ENCODE results near the gene DCTPP1. TPM values are rescaled to one million over a fixed set of nuclear protein-coding genes. Genes with fewer than 3 reads are reported as not detected.
A peak's percentile ranks its signal among the peaks of the same experiment; 100 is the strongest.
"Not testable (repeated sequence)": the region's sequence is repeated elsewhere in the genome, so short reads cannot be mapped to it uniquely, and the experiment has no call there.

DCTPP1 gene
- total RNA-seq (2014; rRNA removed; shearing (Covaris generic)) (20.2 and 24.3 TPM in 2 replicates), polyA plus RNA-seq (2016; fragmentation: Nextera tagmentation; extraction: Ambion mirVana) (45.7 and 47.3 TPM in 2 replicates)

DNA sequence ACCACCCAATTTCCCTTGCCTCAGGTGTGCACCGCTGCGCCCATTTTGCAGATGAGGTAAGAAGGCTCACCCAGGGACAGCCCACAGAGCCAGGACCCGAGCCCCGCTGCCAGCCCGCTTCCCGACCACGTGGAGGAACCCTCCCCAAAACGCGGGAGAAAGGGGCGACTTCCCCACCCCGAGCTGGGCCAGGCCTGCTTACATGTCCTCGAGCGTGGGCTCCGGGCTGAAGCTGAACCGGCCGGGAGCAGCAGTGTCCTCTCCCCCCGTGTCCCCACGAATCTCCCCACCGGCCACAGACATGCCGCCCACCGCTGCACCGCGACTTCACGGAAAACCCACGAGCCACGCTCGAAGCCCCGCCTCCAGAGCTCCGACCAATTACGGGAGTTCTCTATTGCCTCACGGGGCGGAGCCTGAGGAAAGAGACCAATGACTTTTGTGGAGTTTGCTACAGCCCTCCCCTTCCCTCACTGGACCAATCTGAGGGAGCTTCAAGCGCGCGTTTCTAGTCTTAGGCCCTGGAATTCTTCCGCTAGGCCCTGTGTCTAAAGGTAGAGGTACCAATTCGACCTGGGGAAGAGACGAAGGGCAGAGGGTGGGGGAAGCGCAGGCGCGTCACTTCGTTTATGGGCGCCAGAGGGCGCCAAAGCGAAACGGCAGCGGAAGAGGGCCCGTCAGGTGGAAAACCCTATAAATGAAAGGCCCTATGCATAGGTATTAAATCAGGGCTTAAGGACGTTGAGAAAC lies at the start of gene DCTPP1:
Gene DCTPP1 (minus strand): TSS at position 353 of the 750 bp plus-strand sequence. CDS start 50 bp downstream, at position 303.
- Histone ChIP-seq H3K9ac (peak within 1 kb of the TSS; percentile 70), H3K9me2 (ENCODE audit: insufficient read depth) (no peaks in the 10 kb centered on the region), H3K4me2 (ENCODE audit: unreplicated experiment) (peak within 1 kb of the TSS; percentile 85), H3F3A (ENCODE audit: insufficient read depth) (no peaks in the 10 kb centered on the region), H3K36me3 (ENCODE audit: low read depth) (no peaks in the 10 kb centered on the region), H3K4me1 (ENCODE audit: insufficient read depth) (0 out of 2 replicates have a peak, but pooled peaks cover 6% of the 10 kb centered on the region), H3K27ac (peak within 1 kb of the TSS; percentile 16), H2AFZ (peak within 1 kb of the TSS; percentile 93), H3K27me3 (replicated peaks; ENCODE audit: insufficient read depth) (no peaks in the 10 kb centered on the region), H3K79me2 (ENCODE audit: insufficient read depth) (peaks cover 15% of the 10 kb centered on the region; the same call in 1 of the 2 replicates), H3K9me3 (ENCODE audit: low read depth) (no peaks in the 10 kb centered on the region), H3K4me3 (peak within 1 kb of the TSS; percentile 84), H4K20me1 (ENCODE audit: insufficient read depth) (no peaks in the 10 kb centered on the region)
- WGBS, 2 experiments (ENCODE audit: low coverage in 1 of 2, low lambda C conversion rate in 2 of 2, missing lambda C conversion rate in 2 of 2): 0 to 2% methylated on average over 46 to 49 of the region's 49 CpGs
- in situ Hi-C loops (cut with MboI): no loop called here
- TF ChIP-seq EZH2phosphoT487 (IDR thresholded peaks at IDR 0.05; ENCODE audit: insufficient read depth, low read depth) (no peak), EZH2 (IDR thresholded peaks at IDR 0.05; ENCODE audit: insufficient read depth, poor library complexity, severe bottlenecking) (no peak)
- peak; percentile 99 for DNase-seq

DNA sequence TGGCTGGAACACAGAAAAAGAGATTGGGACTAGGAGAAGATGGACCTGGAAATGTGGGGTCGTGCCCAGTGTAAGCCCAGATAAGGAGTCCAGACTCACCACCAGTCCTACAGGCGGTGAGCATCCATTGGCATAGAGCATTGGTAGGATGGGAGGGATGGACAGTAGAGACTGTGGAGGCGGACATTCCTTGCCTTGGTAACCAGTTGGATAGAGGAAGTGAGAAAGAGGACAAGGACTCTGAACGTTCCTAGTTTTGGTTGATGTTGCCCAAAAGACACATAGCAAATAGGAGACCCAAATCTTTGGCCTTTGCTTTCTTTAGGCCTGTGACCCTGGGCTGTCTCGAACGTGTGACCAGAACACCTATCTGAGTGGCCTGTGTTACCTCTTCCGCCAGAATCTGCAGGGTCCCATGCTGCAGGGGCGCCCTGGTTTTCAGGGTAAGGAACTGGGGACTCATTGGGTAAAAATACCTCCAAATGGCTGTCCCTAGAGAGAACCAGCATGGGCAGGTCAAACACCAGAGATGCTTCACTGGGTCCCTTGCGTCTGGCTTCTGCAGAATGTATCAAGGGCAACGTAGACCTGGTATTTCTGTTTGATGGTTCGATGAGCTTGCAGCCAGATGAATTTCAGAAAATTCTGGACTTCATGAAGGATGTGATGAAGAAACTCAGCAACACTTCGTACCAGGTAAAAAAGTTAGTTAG lies 49.1 kb upstream of the DCTPP1 start:
- Histone ChIP-seq H3K9ac (no peak overlapping the region), H3K27me3 (replicated peaks; ENCODE audit: insufficient read depth) (peaks cover 36% of the 10 kb centered on the region), H3K79me2 (ENCODE audit: insufficient read depth) (no peaks in the 10 kb centered on the region), H3K4me2 (ENCODE audit: unreplicated experiment) (no peak overlapping the region), H4K20me1 (ENCODE audit: insufficient read depth) (no peaks in the 10 kb centered on the region), H3K4me3 (no peak overlapping the region), H3K4me1 (ENCODE audit: insufficient read depth) (no peaks in the 10 kb centered on the region), H3K9me2 (ENCODE audit: insufficient read depth) (no peaks in the 10 kb centered on the region), H3F3A (ENCODE audit: insufficient read depth) (no peaks in the 10 kb centered on the region), H3K27ac (no peak overlapping the region), H3K9me3 (ENCODE audit: low read depth) (no peaks in the 10 kb centered on the region), H2AFZ (no peak overlapping the region), H3K36me3 (ENCODE audit: low read depth) (no peaks in the 10 kb centered on the region)
- no peak for DNase-seq
- TF ChIP-seq EZH2 (IDR thresholded peaks at IDR 0.05; ENCODE audit: insufficient read depth, poor library complexity, severe bottlenecking) (no peak), EZH2phosphoT487 (IDR thresholded peaks at IDR 0.05; ENCODE audit: insufficient read depth, low read depth) (no peak)
- in situ Hi-C loops (cut with MboI): no loop called here
- 61 to 63% methylated on average over 12 of the region's 12 CpGs for WGBS, 2 experiments (ENCODE audit: low coverage in 1 of 2, low lambda C conversion rate in 2 of 2, missing lambda C conversion rate in 2 of 2)

DNA sequence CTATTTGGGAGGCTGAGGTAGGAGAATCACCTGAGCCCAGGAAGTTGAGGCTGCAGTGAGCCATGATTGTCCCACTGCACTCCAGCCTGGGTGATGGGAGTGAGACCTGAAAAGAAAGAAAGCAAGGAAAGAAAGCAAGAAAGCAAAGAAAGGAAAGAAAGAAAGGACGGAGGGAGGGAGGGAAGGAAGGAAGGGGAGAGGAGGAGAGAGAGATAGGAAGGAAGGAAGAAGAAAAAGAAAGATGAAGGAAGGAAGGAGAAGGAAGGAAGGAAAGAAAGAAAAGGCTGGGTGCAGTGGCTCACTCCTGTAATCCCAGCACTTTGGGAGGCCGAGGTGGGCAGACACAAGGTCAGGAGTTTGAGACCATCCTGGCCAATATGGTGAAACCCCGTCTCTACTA lies 47.9 kb upstream of the DCTPP1 start:
- H3K9me2 ChIP-seq (ENCODE audit: insufficient read depth); in situ Hi-C loops (cut with MboI); H3K79me2 ChIP-seq (ENCODE audit: insufficient read depth); H3K9ac ChIP-seq; H4K20me1 ChIP-seq (ENCODE audit: insufficient read depth); H3K4me3 ChIP-seq; H3K4me2 ChIP-seq (ENCODE audit: unreplicated experiment); H3K27ac ChIP-seq; H3K36me3 ChIP-seq (ENCODE audit: low read depth); H3K9me3 ChIP-seq (ENCODE audit: low read depth); H2AFZ ChIP-seq; H3F3A ChIP-seq (ENCODE audit: insufficient read depth); DNase-seq; H3K4me1 ChIP-seq (ENCODE audit: insufficient read depth): not testable (repeated sequence)
- peaks cover 43% of the 10 kb centered on the region for H3K27me3 ChIP-seq (replicated peaks; ENCODE audit: insufficient read depth)
- WGBS, 2 experiments (ENCODE audit: low coverage in 1 of 2, low lambda C conversion rate in 2 of 2, missing lambda C conversion rate in 2 of 2): 58 to 64% methylated on average over 2 to 3 of the region's 3 CpGs

DNA sequence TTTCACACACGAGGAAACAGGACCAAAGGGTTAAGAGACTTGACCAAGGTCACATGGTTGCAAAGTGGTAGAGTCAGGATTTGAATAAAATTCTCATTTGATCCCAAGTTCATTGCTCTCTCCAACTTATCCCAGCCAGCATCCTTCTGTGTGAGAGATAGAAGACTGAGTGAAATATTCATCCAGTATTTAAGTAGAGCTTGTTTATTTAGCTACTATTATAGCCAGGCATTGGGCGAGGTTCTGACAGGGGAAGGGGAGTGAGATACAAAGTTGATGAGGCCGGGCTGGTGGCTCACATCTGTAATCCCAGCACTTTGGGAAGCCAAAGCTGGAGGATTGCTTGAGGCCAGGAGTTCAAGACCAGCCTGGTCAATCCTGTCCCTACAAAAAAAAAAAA lies 47.2 kb upstream of the DCTPP1 start:
- Histone ChIP-seq H3K27ac (no peak overlapping the region), H2AFZ (no peak overlapping the region), H3K9me2 (ENCODE audit: insufficient read depth) (no peaks in the 10 kb centered on the region), H4K20me1 (ENCODE audit: insufficient read depth) (no peaks in the 10 kb centered on the region), H3K27me3 (replicated peaks; ENCODE audit: insufficient read depth) (peaks cover 48% of the 10 kb centered on the region), H3K79me2 (ENCODE audit: insufficient read depth) (no peaks in the 10 kb centered on the region), H3F3A (ENCODE audit: insufficient read depth) (no peaks in the 10 kb centered on the region), H3K4me2 (ENCODE audit: unreplicated experiment) (no peak overlapping the region), H3K9me3 (ENCODE audit: low read depth) (no peaks in the 10 kb centered on the region), H3K36me3 (ENCODE audit: low read depth) (no peaks in the 10 kb centered on the region), H3K4me3 (no peak overlapping the region), H3K4me1 (ENCODE audit: insufficient read depth) (no peaks in the 10 kb centered on the region), H3K9ac (no peak overlapping the region)
- WGBS, 2 experiments (ENCODE audit: low coverage in 1 of 2, low lambda C conversion rate in 2 of 2, missing lambda C conversion rate in 2 of 2): 21 to 28% methylated on average over 3 of the region's 3 CpGs
- in situ Hi-C loops (cut with MboI): no loop called here
- no peak for TF ChIP-seq EZH2 (IDR thresholded peaks at IDR 0.05; ENCODE audit: insufficient read depth, poor library complexity, severe bottlenecking)
- TF ChIP-seq EZH2phosphoT487 (IDR thresholded peaks at IDR 0.05; ENCODE audit: insufficient read depth, low read depth): no peak
- no peak for DNase-seq

Data from GM23248 (cell line).